HEK293 (cell line): ENCODE results near the gene RAB7A.

Experiments used
- CTCF ChIA-PET: fragments of 350-600 bp; formaldehyde crosslinking; extraction: SDS; loops from one replicate; lab custom pipeline; 2021; ENCODE audit warnings: antibody characterized with exemption; lab: Yijun Ruan, JAX
- POLR2A ChIA-PET: fragments of 300-600 bp; formaldehyde crosslinking; extraction: SDS; loops from one replicate; lab custom pipeline; 2020; ENCODE audit warnings: antibody characterized with exemption, inconsistent platforms; lab: Yijun Ruan, JAX
- H3K27ac ChIP-seq: fragments of 200-500 bp; sonication (Bioruptor generic); 2 replicates; pipeline ENCODE4 v1.5.1; 2014; ENCODE audit warnings: low read depth, low read length, control low read depth, inconsistent platforms; ENCODE audit errors: extremely low read depth
- H3K36me3 ChIP-seq, 2 experiments: fragments of 200-500 bp in 1 of 2; sonication (Bioruptor generic) in 1 of 2; 1 replicate in 1 of 2; 2 replicates in 1 of 2; pipeline ENCODE4 v1.5.1; 2014 to 2017; ENCODE audit warnings: inconsistent platforms in 2 of 2, low read length in 2 of 2; ENCODE audit not compliant: control insufficient read depth in 2 of 2, insufficient read depth in 1 of 2
- H3K4me1 ChIP-seq: fragments of 200-500 bp; sonication (Bioruptor generic); 2 replicates; pipeline ENCODE4 v1.5.1; 2014; ENCODE audit warnings: mild to moderate bottlenecking, low read length, inconsistent platforms; ENCODE audit not compliant: control insufficient read depth, insufficient read depth
- H3K4me3 ChIP-seq: 2 replicates; pipeline ENCODE4 v1.5.1; 2011; ENCODE audit warnings: low read depth, mild to moderate bottlenecking, control low read depth, low read length, moderate library complexity
- H3K9me3 ChIP-seq: fragments of 200-500 bp; sonication (Bioruptor generic); 2 replicates; pipeline ENCODE4 v1.5.1; 2014; ENCODE audit warnings: low read depth, low read length, inconsistent platforms; ENCODE audit not compliant: control insufficient read depth, insufficient read depth
- FEZF1 ChIP-seq: fragments of 450-650 bp; formaldehyde crosslinking; IDR thresholded peaks from 2 replicates; pipeline ENCODE4 v1.5.1; 2016; ENCODE audit warnings: missing biosample characterization, missing genetic modification characterization
- HOXD13 ChIP-seq: sonication (generic); formaldehyde crosslinking; IDR thresholded peaks from 2 replicates; pipeline ENCODE4 v1.8.0; 2022; ENCODE audit warnings: missing genetic modification reagents, borderline replicate concordance
- MZF1 ChIP-seq: fragments of 450-650 bp; formaldehyde crosslinking; IDR thresholded peaks from 2 replicates; pipeline ENCODE4 v1.5.1; 2017; ENCODE audit warnings: missing biosample characterization, missing genetic modification characterization, borderline replicate concordance
- SETDB1 ChIP-seq: IDR thresholded peaks from one replicate; pipeline ENCODE4 v1.6.1; 2017; ENCODE audit warnings: mild to moderate bottlenecking, low read length, moderate library complexity, mixed read lengths; ENCODE audit not compliant: insufficient read length
- TRIM28 ChIP-seq: IDR thresholded peaks from 2 replicates; pipeline ENCODE4 v1.6.1; 2011; ENCODE audit warnings: low read length, control low read depth, borderline replicate concordance
- ZBTB1 ChIP-seq: fragments of 450-650 bp; formaldehyde crosslinking; IDR thresholded peaks from 2 replicates; pipeline ENCODE4 v1.5.1; 2016; ENCODE audit warnings: missing biosample characterization, missing genetic modification characterization
- ZBTB10 ChIP-seq: fragments of 450-650 bp; formaldehyde crosslinking; IDR thresholded peaks from 2 replicates; pipeline ENCODE4 v1.5.1; 2016; ENCODE audit warnings: missing biosample characterization, missing genetic modification characterization
- ZNF114 ChIP-seq: fragments of 450-650 bp; formaldehyde crosslinking; IDR thresholded peaks from 2 replicates; pipeline ENCODE4 v1.5.0; 2017; ENCODE audit warnings: missing biosample characterization, missing genetic modification characterization
- ZNF133 ChIP-seq: fragments of 450-650 bp; formaldehyde crosslinking; IDR thresholded peaks from 2 replicates; pipeline ENCODE4 v1.5.1; 2016; ENCODE audit warnings: missing biosample characterization, missing genetic modification characterization
- ZNF138 ChIP-seq: fragments of 450-650 bp; formaldehyde crosslinking; IDR thresholded peaks from 2 replicates; pipeline ENCODE4 v1.5.1; 2016; ENCODE audit warnings: missing biosample characterization, missing genetic modification characterization, borderline replicate concordance
- ZNF184 ChIP-seq: fragments of 450-650 bp; IDR thresholded peaks from 2 replicates; pipeline ENCODE4 v1.5.1; 2018; ENCODE audit warnings: missing biosample characterization, mild to moderate bottlenecking, missing genetic modification characterization
- ZNF211 ChIP-seq: fragments of 450-650 bp; formaldehyde crosslinking; IDR thresholded peaks from 2 replicates; pipeline ENCODE4 v1.5.1; 2016; ENCODE audit warnings: low read depth, missing biosample characterization, missing genetic modification characterization
- ZNF221 ChIP-seq: fragments of 450-650 bp; formaldehyde crosslinking; IDR thresholded peaks from 2 replicates; pipeline ENCODE4 v1.5.1; 2017; ENCODE audit warnings: missing biosample characterization, missing genetic modification characterization, borderline replicate concordance
- ZNF223 ChIP-seq: fragments of 450-650 bp; formaldehyde crosslinking; IDR thresholded peaks from 2 replicates; pipeline ENCODE4 v1.5.1; 2016; ENCODE audit warnings: missing biosample characterization, missing genetic modification characterization
- ZNF248 ChIP-seq: fragments of 450-650 bp; formaldehyde crosslinking; IDR thresholded peaks from 2 replicates; pipeline ENCODE4 v1.5.1; 2017; ENCODE audit warnings: missing biosample characterization, missing genetic modification characterization
- ZNF324 ChIP-seq: fragments of 450-650 bp; formaldehyde crosslinking; IDR thresholded peaks from 2 replicates; pipeline ENCODE4 v1.5.1; 2016; ENCODE audit warnings: missing biosample characterization, missing genetic modification characterization
- ZNF394 ChIP-seq: fragments of 450-650 bp; formaldehyde crosslinking; IDR thresholded peaks from 2 replicates; pipeline ENCODE4 v1.5.1; 2016; ENCODE audit warnings: missing biosample characterization, missing genetic modification characterization, mild to moderate bottlenecking, moderate library complexity, borderline replicate concordance
- ZNF558 ChIP-seq: fragments of 450-650 bp; formaldehyde crosslinking; IDR thresholded peaks from 2 replicates; pipeline ENCODE4 v1.5.1; 2016; ENCODE audit warnings: missing biosample characterization, missing genetic modification characterization
- ZNF623 ChIP-seq: fragments of 450-650 bp; formaldehyde crosslinking; IDR thresholded peaks from 2 replicates; pipeline ENCODE4 v1.5.1; 2016; ENCODE audit warnings: missing biosample characterization, missing genetic modification characterization
- ZNF645 ChIP-seq: fragments of 450-650 bp; formaldehyde crosslinking; IDR thresholded peaks from 2 replicates; pipeline ENCODE4; 2016; ENCODE audit warnings: missing biosample characterization, missing genetic modification characterization
- ZNF768 ChIP-seq: fragments of 450-650 bp; formaldehyde crosslinking; IDR thresholded peaks from 2 replicates; pipeline ENCODE4 v1.5.1; 2018; ENCODE audit warnings: missing biosample characterization, mild to moderate bottlenecking, missing genetic modification characterization
- ZNF830 ChIP-seq: fragments of 450-650 bp; IDR thresholded peaks from 2 replicates; pipeline ENCODE4 v1.5.0; 2018; ENCODE audit warnings: missing biosample characterization, missing genetic modification characterization, low read depth, mild to moderate bottlenecking, moderate library complexity
- ZNF843 ChIP-seq: fragments of 450-650 bp; formaldehyde crosslinking; IDR thresholded peaks from 2 replicates; pipeline ENCODE4 v1.5.1; 2016; ENCODE audit warnings: missing biosample characterization, missing genetic modification characterization
- ZSCAN30 ChIP-seq: fragments of 450-650 bp; IDR thresholded peaks from 2 replicates; pipeline ENCODE4 v1.5.1; 2018; ENCODE audit warnings: missing biosample characterization, mild to moderate bottlenecking, missing genetic modification characterization, moderate library complexity
- TF ChIP-seq, protein P1 (sequence below): fragments of 450-650 bp; formaldehyde crosslinking; IDR thresholded peaks from 2 replicates; pipeline ENCODE4 v1.5.1; 2016; ENCODE audit warnings: missing biosample characterization, missing genetic modification characterization

The RAB7A gene

GRCh38 chr3:128850544-128850943 is 124.6 kb downstream of the RAB7A start (continued):
- TF ChIP-seq ZNF221 (tag by site-specific recombination) (no peak), ZNF645 (tag by site-specific recombination) (no peak), ZNF138 (tag by site-specific recombination) (no peak), ZNF248 (tag by site-specific recombination) (no peak), ZNF394 (tag by site-specific recombination) (no peak)
- TF ChIP-seq, all 188 proteins: peak for 0

DNA sequence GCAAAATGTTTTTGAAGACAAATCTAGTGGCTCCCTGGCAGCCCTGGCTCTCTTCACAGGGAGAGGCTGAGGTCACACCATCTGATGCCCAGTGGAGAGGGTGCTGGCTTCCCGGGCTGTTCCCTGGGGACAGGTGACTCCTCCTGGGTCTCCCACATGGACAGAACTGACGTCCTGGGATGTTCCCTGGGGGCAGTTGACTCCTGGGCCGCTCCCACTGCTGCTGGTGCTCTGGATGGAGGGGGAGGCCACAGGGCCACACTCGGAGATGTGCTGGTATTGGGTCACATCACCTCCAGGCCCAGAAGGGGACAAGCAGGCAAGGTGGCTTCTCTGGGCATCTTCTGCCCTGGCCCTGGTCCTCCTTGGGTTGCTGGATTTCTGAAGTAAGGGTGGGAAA is 125.6 kb downstream of the RAB7A start:
- no peaks in the 10 kb centered on the region for H3K9me3 ChIP-seq
- POLR2A ChIA-PET: no interaction called here

DNA sequence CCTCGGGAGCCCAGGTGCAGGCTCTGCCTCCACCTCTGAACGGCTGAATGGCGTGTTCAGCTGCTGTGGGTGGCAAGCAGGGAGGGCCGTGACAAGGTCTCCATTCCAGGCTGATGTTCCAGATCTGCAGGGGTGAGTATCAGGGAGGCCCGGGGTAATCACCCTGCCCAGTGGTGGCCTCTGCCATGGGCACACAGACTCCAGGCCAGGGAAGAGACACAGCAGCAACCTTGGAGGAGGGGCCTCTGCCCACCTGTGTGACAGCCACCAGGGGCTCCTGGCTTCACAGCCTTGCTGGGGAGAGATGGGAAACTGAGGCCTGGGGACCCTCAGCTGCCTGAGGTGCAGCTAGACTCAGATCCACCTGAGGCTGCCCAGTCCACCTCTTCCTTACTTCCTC is 127.8 kb downstream of the RAB7A start:
- no peaks in the 10 kb centered on the region for H3K4me1 ChIP-seq
- H3K27ac ChIP-seq: no peak overlapping the region
- POLR2A ChIA-PET: no interaction called here
- no peak overlapping the region for H3K4me3 ChIP-seq
- no peak for TF ChIP-seq MZF1 (tag by site-specific recombination)
- CTCF ChIA-PET: no interaction called here
- peaks cover 0 to 1% of the 10 kb centered on the region in 2 experiments; a peak in 1 of 3 replicates for H3K36me3 ChIP-seq
- H3K9me3 ChIP-seq: no peaks in the 10 kb centered on the region

More for the DNA sequence above, 125.6 kb downstream of the RAB7A start:
- Histone ChIP-seq H3K27ac (no peak overlapping the region), H3K4me3 (no peak overlapping the region), H3K36me3 (no peaks in the 10 kb centered on the region), H3K4me1 (no peaks in the 10 kb centered on the region)
- TF ChIP-seq ZNF623 (no peak), TRIM28 (no peak), ZNF223 (tag by site-specific recombination) (no peak), ZNF768 (tag by site-specific recombination) (no peak), FEZF1 (no peak), ZNF133 (tag by site-specific recombination) (no peak), ZNF114 (tag by site-specific recombination) (no peak), ZNF843 (tag by site-specific recombination) (no peak), ZSCAN30 (no peak), ZNF558 (tag by site-specific recombination) (no peak)
- TF ChIP-seq, protein P1, sequence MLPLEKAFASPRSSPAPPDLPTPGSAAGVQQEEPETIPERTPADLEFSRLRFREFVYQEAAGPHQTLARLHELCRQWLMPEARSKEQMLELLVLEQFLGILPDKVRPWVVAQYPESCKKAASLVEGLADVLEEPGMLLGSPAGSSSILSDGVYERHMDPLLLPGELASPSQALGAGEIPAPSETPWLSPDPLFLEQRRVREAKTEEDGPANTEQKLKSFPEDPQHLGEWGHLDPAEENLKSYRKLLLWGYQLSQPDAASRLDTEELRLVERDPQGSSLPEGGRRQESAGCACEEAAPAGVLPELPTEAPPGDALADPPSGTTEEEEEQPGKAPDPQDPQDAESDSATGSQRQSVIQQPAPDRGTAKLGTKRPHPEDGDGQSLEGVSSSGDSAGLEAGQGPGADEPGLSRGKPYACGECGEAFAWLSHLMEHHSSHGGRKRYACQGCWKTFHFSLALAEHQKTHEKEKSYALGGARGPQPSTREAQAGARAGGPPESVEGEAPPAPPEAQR (tag by site-specific recombination): no peak
- CTCF ChIA-PET: no interaction called here

GRCh38 chr3:128854475-128854874 is 128.5 kb downstream of the RAB7A start:
- ChIA-PET POLR2A (no interaction called here), CTCF (interaction anchor here (0.9 kb wide), 1 partner anchor 17 kb away, joined by 3 read pairs; no protein-coding TSS in a partner anchor)
- H3K4me3 ChIP-seq: no peak overlapping the region
- no peaks in the 10 kb centered on the region for H3K9me3 ChIP-seq
- peaks cover 0 to 6% of the 10 kb centered on the region in 2 experiments; a peak in 1 of 3 replicates for H3K36me3 ChIP-seq
- H3K4me1 ChIP-seq: no peaks in the 10 kb centered on the region
- no peak overlapping the region for H3K27ac ChIP-seq
- TF ChIP-seq ZNF324 (tag by site-specific recombination): no peak
- TF ChIP-seq HOXD13 (CRISPR knock-in tag): no peak
- no peak for TF ChIP-seq ZNF830 (tag by site-specific recombination)
- no peak for TF ChIP-seq ZNF211 (tag by site-specific recombination)
- TF ChIP-seq ZBTB1 (tag by site-specific recombination): no peak
- peak; percentile 98 for TF ChIP-seq SETDB1
- no peak for TF ChIP-seq ZBTB10 (tag by site-specific recombination)
- peak; percentile 86; the same call in 1 of the 2 replicates for TF ChIP-seq TRIM28
- peak; percentile 28; the same call in 1 of the 2 replicates for TF ChIP-seq ZNF184
